Lower leg skin (tissue), 3 donors: Measurements from ENCODE around the gene C1QTNF6.

Source experiments
- POLR2A ChIP-seq, 2 donors: fragments of 450-650 bp; IDR thresholded peaks; one replicate each; pipeline ENCODE4 v1.6.1; 2016 to 2017; ENCODE audit warnings: antibody characterized with exemption in 2 of 2, mild to moderate bottlenecking in 1 of 2, moderate library complexity in 1 of 2
- TF ChIP-seq, protein P1 (sequence below), 3 donors: fragments of 450-650 bp; IDR thresholded peaks; one replicate each; pipeline ENCODE4 v1.5.1; 2016; ENCODE audit warnings: antibody characterized with exemption in 3 of 3, mild to moderate bottlenecking in 3 of 3, moderate library complexity in 2 of 3

DNA sequence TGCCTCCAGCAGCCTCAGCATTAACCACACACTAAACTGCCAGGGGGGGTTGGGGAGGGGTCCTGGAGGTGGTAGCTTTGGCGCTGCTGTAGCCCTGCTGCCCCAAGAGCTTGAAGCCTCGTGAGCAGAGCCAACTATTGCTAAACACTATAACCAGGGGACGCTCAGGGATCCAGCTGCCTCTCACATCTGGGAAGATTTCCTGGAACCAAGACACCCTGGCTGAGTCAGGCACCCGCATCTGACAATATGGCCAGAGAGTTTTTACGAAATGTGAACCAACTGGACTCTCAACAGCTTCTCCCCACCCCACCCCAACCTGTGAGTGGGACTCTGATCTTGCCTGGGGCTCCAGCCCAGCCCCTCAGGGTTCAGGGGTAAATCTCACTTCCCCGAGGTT, 14.3 kb downstream of the C1QTNF6 start:
- TF ChIP-seq, protein P1, sequence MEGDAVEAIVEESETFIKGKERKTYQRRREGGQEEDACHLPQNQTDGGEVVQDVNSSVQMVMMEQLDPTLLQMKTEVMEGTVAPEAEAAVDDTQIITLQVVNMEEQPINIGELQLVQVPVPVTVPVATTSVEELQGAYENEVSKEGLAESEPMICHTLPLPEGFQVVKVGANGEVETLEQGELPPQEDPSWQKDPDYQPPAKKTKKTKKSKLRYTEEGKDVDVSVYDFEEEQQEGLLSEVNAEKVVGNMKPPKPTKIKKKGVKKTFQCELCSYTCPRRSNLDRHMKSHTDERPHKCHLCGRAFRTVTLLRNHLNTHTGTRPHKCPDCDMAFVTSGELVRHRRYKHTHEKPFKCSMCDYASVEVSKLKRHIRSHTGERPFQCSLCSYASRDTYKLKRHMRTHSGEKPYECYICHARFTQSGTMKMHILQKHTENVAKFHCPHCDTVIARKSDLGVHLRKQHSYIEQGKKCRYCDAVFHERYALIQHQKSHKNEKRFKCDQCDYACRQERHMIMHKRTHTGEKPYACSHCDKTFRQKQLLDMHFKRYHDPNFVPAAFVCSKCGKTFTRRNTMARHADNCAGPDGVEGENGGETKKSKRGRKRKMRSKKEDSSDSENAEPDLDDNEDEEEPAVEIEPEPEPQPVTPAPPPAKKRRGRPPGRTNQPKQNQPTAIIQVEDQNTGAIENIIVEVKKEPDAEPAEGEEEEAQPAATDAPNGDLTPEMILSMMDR (IDR thresholded peaks at IDR 0.05) = no peak
- TF ChIP-seq POLR2A (IDR thresholded peaks at IDR 0.05) = no peak
